ENCODE measurements around the gene R3HDM2. TPM values are rescaled to one million over a fixed set of nuclear protein-coding genes. Genes with fewer than 3 reads are reported as not detected.
A peak's percentile ranks its signal among the peaks of the same experiment; 100 is the strongest.

Gene R3HDM2
- total RNA-seq, 2 donors from 2014 or later: 82.7 to 116 TPM

GRCh38 chr12:57213058-57213715 is 217.7 kb downstream of the R3HDM2 start:
- Mint-ChIP-seq H3K4me1 (peaks cover 17% of the 10 kb centered on the region), H3K27me3 (ENCODE audit: insufficient read depth) (peaks cover 46% of the 10 kb centered on the region), H3K9me3 (no peaks in the 10 kb centered on the region), H3K27ac (peak overlapping the region; percentile 79), H3K4me3 (no peak overlapping the region), H3K36me3 (ENCODE audit: low read depth) (peaks cover 3% of the 10 kb centered on the region)
- Histone ChIP-seq H3K36me3 (ENCODE audit: control insufficient read depth, insufficient read depth, low read length) (no peaks in the 10 kb centered on the region), H3K9me3 (ENCODE audit: control insufficient read depth, low read length) (no peaks in the 10 kb centered on the region), H3K9ac (ENCODE audit: extremely low read depth, low read length, poor library complexity, severe bottlenecking) (no peak overlapping the region), H3K27ac (ENCODE audit: low read depth, low read length) (no peak overlapping the region), H3K4me1 (ENCODE audit: control insufficient read depth, insufficient read depth, low read length) (no peaks in the 10 kb centered on the region), H3K4me3 (ENCODE audit: low read length) (no peak overlapping the region), H3K27me3 (ENCODE audit: control insufficient read depth, insufficient read depth, low read length, poor library complexity, severe bottlenecking) (peaks cover 47% of the 10 kb centered on the region)
- DNase-seq: peak; percentile 98
- 6 to 10% methylated on average over 6 to 12 of the region's 16 CpGs for WGBS, 2 experiments (ENCODE audit: insufficient coverage in 1 of 2, insufficient read length in 1 of 2)
- TF ChIP-seq CTCF (conservative IDR thresholded peaks at IDR 0.05): peak; percentile 92

GRCh38 chr12:57212701-57213057 is 218.2 kb downstream of the R3HDM2 start:
- Mint-ChIP-seq H3K27me3 (ENCODE audit: insufficient read depth) (peaks cover 41% of the 10 kb centered on the region), H3K4me1 (peaks cover 17% of the 10 kb centered on the region), H3K36me3 (ENCODE audit: low read depth) (peaks cover 5% of the 10 kb centered on the region), H3K9me3 (no peaks in the 10 kb centered on the region), H3K4me3 (no peak overlapping the region), H3K27ac (no peak overlapping the region)
- WGBS, 2 experiments (ENCODE audit: insufficient coverage in 1 of 2, insufficient read length in 1 of 2): 92 to 100% methylated on average over 2 to 6 of the region's 7 CpGs
- Histone ChIP-seq H3K36me3 (ENCODE audit: control insufficient read depth, insufficient read depth, low read length) (no peaks in the 10 kb centered on the region), H3K9me3 (ENCODE audit: control insufficient read depth, low read length) (no peaks in the 10 kb centered on the region), H3K4me1 (ENCODE audit: control insufficient read depth, insufficient read depth, low read length) (no peaks in the 10 kb centered on the region), H3K4me3 (ENCODE audit: low read length) (no peak overlapping the region), H3K27me3 (ENCODE audit: control insufficient read depth, insufficient read depth, low read length, poor library complexity, severe bottlenecking) (peaks cover 42% of the 10 kb centered on the region), H3K27ac (ENCODE audit: low read depth, low read length) (no peak overlapping the region), H3K9ac (ENCODE audit: extremely low read depth, low read length, poor library complexity, severe bottlenecking) (no peak overlapping the region)
- TF ChIP-seq CTCF (conservative IDR thresholded peaks at IDR 0.05): no peak
- DNase-seq: peak; percentile 71

- Histone ChIP-seq H3K4me3 (ENCODE audit: low read length) (no peak overlapping the region), H3K9ac (ENCODE audit: extremely low read depth, low read length, poor library complexity, severe bottlenecking) (no peak overlapping the region), H3K9me3 (ENCODE audit: control insufficient read depth, low read length) (no peaks in the 10 kb centered on the region), H3K27ac (ENCODE audit: low read depth, low read length) (no peak overlapping the region), H3K27me3 (ENCODE audit: control insufficient read depth, insufficient read depth, low read length, poor library complexity, severe bottlenecking) (peaks cover 35% of the 10 kb centered on the region), H3K36me3 (ENCODE audit: control insufficient read depth, insufficient read depth, low read length) (peaks cover 3% of the 10 kb centered on the region), H3K4me1 (ENCODE audit: control insufficient read depth, insufficient read depth, low read length) (no peaks in the 10 kb centered on the region)
- no peak overlapping the region for H3K4me3 Mint-ChIP-seq
- H3K27me3 Mint-ChIP-seq (ENCODE audit: insufficient read depth): peaks cover 35% of the 10 kb centered on the region
- H3K27ac Mint-ChIP-seq: no peak overlapping the region
- TF ChIP-seq CTCF (conservative IDR thresholded peaks at IDR 0.05): no peak
- peaks cover 12% of the 10 kb centered on the region for H3K4me1 Mint-ChIP-seq
- 93 to 96% methylated on average over 14 to 24 of the region's 27 CpGs for WGBS, 2 experiments (ENCODE audit: insufficient coverage in 1 of 2, insufficient read length in 1 of 2)
- no peaks in the 10 kb centered on the region for H3K9me3 Mint-ChIP-seq
- no peak for DNase-seq
- peaks cover 10% of the 10 kb centered on the region for H3K36me3 Mint-ChIP-seq (ENCODE audit: low read depth)
Observed at GRCh38 chr12:57211791-57212700, 218.8 kb downstream of the R3HDM2 start.
